Measurements from ENCODE around the gene HTT. TPM values are rescaled to one million over a fixed set of nuclear protein-coding genes. Genes with fewer than 3 reads are reported as not detected.

The HTT gene
- total and polyA plus RNA-seq, 10 donors: 10.0 to 124 (median 84.4) TPM

DNA sequence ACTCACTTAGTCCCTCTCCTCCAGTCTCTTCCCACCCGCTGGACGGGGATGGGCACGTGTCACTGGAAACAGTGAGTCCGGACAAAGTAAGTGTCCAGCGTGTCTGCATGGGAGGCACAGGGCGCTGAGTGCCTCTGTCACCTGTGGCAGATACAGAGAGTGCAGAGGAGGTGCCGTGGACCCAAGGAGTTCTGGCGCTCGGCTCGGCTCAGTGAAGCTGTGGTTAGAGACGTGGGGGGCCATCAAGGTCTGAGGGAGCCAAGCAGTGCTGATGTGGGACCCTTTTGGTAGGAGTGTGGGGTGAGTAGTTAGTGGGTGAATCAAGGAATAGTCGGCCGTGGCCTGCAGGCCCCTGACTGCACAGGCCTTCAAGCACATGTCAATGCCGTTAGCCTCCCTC lies 134.3 kb downstream of the HTT start:
- intact Hi-C loops (cut with DNase I; ENCODE audit: low total_unique reads): loop anchor here (10.0 kb wide), 1 partner anchor 76 kb away; no protein-coding TSS in a partner anchor
- Histone ChIP-seq H3K36me3 (peaks cover 0 to 98% (median 72%) of the 10 kb centered on the region in 6 donors), H3K27me3 (replicated peaks in 1 of 7) (no peaks in the 10 kb centered on the region), H3K27ac (no peak overlapping the region), H3K9me3 (no peaks in the 10 kb centered on the region), H3K4me3 (no peak overlapping the region), H3K4me1 (peaks cover 0 to 21% (median 3%) of the 10 kb centered on the region in 6 donors)
- 93 to 99% (median 97%) methylated on average over 10 to 14 of the region's 14 CpGs for WGBS, 5 donors
- DNase-seq: no peak
- TF ChIP-seq POLR2A (IDR thresholded peaks at IDR 0.05) (no peak), POLR2AphosphoS5 (IDR thresholded peaks at IDR 0.05) (peak in 1 of 3 donors; percentile 17)
- TF ChIP-seq, protein P1, sequence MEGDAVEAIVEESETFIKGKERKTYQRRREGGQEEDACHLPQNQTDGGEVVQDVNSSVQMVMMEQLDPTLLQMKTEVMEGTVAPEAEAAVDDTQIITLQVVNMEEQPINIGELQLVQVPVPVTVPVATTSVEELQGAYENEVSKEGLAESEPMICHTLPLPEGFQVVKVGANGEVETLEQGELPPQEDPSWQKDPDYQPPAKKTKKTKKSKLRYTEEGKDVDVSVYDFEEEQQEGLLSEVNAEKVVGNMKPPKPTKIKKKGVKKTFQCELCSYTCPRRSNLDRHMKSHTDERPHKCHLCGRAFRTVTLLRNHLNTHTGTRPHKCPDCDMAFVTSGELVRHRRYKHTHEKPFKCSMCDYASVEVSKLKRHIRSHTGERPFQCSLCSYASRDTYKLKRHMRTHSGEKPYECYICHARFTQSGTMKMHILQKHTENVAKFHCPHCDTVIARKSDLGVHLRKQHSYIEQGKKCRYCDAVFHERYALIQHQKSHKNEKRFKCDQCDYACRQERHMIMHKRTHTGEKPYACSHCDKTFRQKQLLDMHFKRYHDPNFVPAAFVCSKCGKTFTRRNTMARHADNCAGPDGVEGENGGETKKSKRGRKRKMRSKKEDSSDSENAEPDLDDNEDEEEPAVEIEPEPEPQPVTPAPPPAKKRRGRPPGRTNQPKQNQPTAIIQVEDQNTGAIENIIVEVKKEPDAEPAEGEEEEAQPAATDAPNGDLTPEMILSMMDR (IDR thresholded peaks at IDR 0.05 in 8 of 11, conservative IDR thresholded peaks at IDR 0.05 in 3 of 11): no peak

DNA sequence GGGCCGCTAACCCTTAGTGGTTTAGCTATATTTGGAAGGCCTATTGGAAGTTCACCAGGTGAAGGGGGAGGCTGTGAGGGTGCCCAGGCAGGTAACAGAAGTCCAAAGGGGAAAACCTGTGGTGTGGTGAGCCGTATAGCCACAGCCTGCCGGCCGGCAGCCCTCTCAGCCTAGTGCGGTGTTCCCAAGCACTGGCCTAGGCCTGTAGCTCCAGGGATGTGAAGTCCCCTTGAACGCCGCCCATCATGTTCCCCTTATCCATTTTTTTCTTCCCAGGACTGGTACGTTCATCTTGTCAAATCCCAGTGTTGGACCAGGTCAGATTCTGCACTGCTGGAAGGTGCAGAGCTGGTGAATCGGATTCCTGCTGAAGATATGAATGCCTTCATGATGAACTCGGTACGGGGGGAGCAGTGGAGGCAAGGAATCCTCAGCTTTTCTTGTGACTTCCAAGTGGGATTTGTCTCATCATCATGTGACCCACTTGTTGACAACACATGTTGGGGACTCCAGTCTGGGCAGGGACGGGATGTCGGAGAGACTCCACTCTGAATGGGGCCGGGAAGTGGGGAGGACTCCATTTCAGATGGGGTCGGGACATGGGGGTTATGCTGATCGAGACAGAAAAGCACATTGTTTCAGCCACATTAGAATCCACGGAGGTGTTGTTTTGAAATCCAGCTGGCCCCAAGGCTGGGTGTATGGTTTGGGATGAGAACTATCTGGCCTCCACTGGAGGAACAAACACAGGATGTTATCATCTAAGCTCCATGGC lies 135.3 kb downstream of the HTT start:
- H3K27me3 ChIP-seq (replicated peaks in 1 of 7): no peaks in the 10 kb centered on the region
- H3K4me1 ChIP-seq: peaks cover 0 to 12% (median 0%) of the 10 kb centered on the region in 6 donors
- DNase-seq: no peak
- TF ChIP-seq, protein P1 (IDR thresholded peaks at IDR 0.05 in 8 of 11, conservative IDR thresholded peaks at IDR 0.05 in 3 of 11): no peak
- TF ChIP-seq POLR2A (IDR thresholded peaks at IDR 0.05) (no peak), POLR2AphosphoS5 (IDR thresholded peaks at IDR 0.05) (no peak)
- no peak overlapping the region for H3K4me3 ChIP-seq
- no peaks in the 10 kb centered on the region for H3K9me3 ChIP-seq
- H3K36me3 ChIP-seq: peaks cover 0 to 98% (median 80%) of the 10 kb centered on the region in 6 donors
- no peak overlapping the region for H3K27ac ChIP-seq
- WGBS, 5 donors: 94 to 98% (median 96%) methylated on average over 16 to 17 of the region's 17 CpGs
- intact Hi-C loops (cut with DNase I; ENCODE audit: low total_unique reads): loop anchor here (10.0 kb wide), 1 partner anchor 75 kb away; no protein-coding TSS in a partner anchor

DNA sequence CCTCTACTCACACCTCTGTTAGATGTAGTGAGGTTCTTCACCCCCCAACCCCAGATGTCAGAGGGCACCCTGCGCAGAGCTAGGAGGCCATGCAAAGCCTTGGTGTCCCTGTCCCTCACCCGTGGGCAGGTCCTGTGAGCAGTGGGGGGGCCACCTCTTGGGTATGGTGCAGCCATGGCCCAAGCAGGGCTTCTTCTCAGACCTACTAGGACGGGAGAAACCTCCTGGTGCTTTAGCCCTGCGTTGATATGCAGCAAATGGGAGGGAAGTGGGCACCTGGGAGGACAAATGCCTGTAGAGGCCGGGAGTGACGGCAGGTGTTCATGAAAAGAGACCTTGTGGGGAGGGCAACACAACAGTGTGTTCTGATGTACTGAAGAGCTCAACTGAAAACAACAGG lies 136.0 kb downstream of the HTT start:
- Histone ChIP-seq H3K27ac (no peak overlapping the region), H3K4me1 (peaks cover 0 to 8% (median 0%) of the 10 kb centered on the region in 6 donors), H3K36me3 (peaks cover 0 to 100% (median 87%) of the 10 kb centered on the region in 6 donors), H3K27me3 (replicated peaks in 1 of 7) (no peaks in the 10 kb centered on the region), H3K4me3 (no peak overlapping the region), H3K9me3 (no peaks in the 10 kb centered on the region)
- TF ChIP-seq, protein P1 (IDR thresholded peaks at IDR 0.05 in 8 of 11, conservative IDR thresholded peaks at IDR 0.05 in 3 of 11): no peak
- peak in 1 of 3 donors; percentile 9 for TF ChIP-seq POLR2AphosphoS5 (IDR thresholded peaks at IDR 0.05)
- no peak for TF ChIP-seq POLR2A (IDR thresholded peaks at IDR 0.05)
- WGBS, 5 donors: 93 to 97% (median 95%) methylated on average over 6 of the region's 6 CpGs
- no peak for DNase-seq
- intact Hi-C loops (cut with DNase I; ENCODE audit: low total_unique reads): no loop called here

DNA sequence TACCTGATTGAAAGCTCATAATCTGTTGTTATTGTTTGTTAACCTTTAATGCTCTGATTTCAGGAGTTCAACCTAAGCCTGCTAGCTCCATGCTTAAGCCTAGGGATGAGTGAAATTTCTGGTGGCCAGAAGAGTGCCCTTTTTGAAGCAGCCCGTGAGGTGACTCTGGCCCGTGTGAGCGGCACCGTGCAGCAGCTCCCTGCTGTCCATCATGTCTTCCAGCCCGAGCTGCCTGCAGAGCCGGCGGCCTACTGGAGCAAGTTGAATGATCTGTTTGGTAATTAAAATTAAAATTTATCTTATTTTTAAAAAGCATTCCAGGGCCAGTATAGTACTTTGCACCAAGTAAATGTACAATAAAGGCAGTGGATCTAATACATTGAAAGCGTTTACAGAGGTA lies 137.4 kb downstream of the HTT start:
- Histone ChIP-seq H3K4me1 (peaks cover 0 to 8% (median 0%) of the 10 kb centered on the region in 6 donors), H3K27ac (no peak overlapping the region), H3K36me3 (peaks cover 0 to 100% (median 88%) of the 10 kb centered on the region in 6 donors), H3K27me3 (replicated peaks in 1 of 7) (no peaks in the 10 kb centered on the region), H3K4me3 (no peak overlapping the region), H3K9me3 (no peaks in the 10 kb centered on the region)
- intact Hi-C loops (cut with DNase I; ENCODE audit: low total_unique reads): no loop called here
- DNase-seq: no peak
- no peak for TF ChIP-seq POLR2A (IDR thresholded peaks at IDR 0.05)
- TF ChIP-seq POLR2AphosphoS5 (IDR thresholded peaks at IDR 0.05): no peak
- TF ChIP-seq, protein P1 (IDR thresholded peaks at IDR 0.05 in 8 of 11, conservative IDR thresholded peaks at IDR 0.05 in 3 of 11): no peak
- WGBS, 5 donors: 96 to 98% (median 97%) methylated on average over 8 of the region's 8 CpGs

All from spleen (tissue), 11 donors.